ENCODE data around the gene MTX3.

GRCh38 chr5:80026841-80027240, 35.8 kb upstream of the MTX3 start:
- TF ChIP-seq RARB (CRISPR knock-in tag; IDR thresholded peaks at IDR 0.05) (no peak), CSDC2 (CRISPR knock-in tag; IDR thresholded peaks at IDR 0.05) (no peak), ZFP30 (CRISPR knock-in tag; IDR thresholded peaks at IDR 0.05) (no peak), ZNF70 (CRISPR knock-in tag; IDR thresholded peaks at IDR 0.05) (no peak), ZNF565 (CRISPR knock-in tag; conservative IDR thresholded peaks at IDR 0.05; ENCODE audit: low read depth) (no peak)
- TF ChIP-seq, protein P1, sequence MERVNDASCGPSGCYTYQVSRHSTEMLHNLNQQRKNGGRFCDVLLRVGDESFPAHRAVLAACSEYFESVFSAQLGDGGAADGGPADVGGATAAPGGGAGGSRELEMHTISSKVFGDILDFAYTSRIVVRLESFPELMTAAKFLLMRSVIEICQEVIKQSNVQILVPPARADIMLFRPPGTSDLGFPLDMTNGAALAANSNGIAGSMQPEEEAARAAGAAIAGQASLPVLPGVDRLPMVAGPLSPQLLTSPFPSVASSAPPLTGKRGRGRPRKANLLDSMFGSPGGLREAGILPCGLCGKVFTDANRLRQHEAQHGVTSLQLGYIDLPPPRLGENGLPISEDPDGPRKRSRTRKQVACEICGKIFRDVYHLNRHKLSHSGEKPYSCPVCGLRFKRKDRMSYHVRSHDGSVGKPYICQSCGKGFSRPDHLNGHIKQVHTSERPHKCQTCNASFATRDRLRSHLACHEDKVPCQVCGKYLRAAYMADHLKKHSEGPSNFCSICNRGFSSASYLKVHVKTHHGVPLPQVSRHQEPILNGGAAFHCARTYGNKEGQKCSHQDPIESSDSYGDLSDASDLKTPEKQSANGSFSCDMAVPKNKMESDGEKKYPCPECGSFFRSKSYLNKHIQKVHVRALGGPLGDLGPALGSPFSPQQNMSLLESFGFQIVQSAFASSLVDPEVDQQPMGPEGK (CRISPR knock-in tag; IDR thresholded peaks at IDR 0.05; ENCODE audit: borderline replicate concordance), result no peak

Measured in SK-N-SH treated with all-trans-retinoic acid at 6 μM for 48 hours (cell line).